ENCODE data around the gene PASK. TPM values are rescaled to one million over a fixed set of nuclear protein-coding genes. Genes with fewer than 3 reads are reported as not detected.

Gene PASK
- total RNA-seq, 1 donor from 2014 or later: 20.3 TPM

- H3F3A ChIP-seq (ENCODE audit: low read depth): no peaks in the 10 kb centered on the region
- no peaks in the 10 kb centered on the region for H3K9me3 ChIP-seq (ENCODE audit: low read depth)
- H3K4me2 ChIP-seq: no peak overlapping the region
- Mint-ChIP-seq H3K9me3 (no peaks in the 10 kb centered on the region), H3K4me3 (no peak overlapping the region), H3K27ac (no peak overlapping the region), H3K27me3 (ENCODE audit: insufficient read depth, low read depth) (peaks cover 2% of the 10 kb centered on the region), H3K4me1 (peaks cover 7% of the 10 kb centered on the region), H3K36me3 (no peaks in the 10 kb centered on the region)
- H3K27ac ChIP-seq: no peak overlapping the region
- H3K4me1 ChIP-seq: peaks cover 10% of the 10 kb centered on the region
- H4K20me1 ChIP-seq (ENCODE audit: low read depth): no peaks in the 10 kb centered on the region
- no peak overlapping the region for H2AFZ ChIP-seq (replicated peaks)
- no peaks in the 10 kb centered on the region for H3K79me2 ChIP-seq (ENCODE audit: low read depth)
- no peak for DNase-seq (ENCODE audit: low spot score)
- no peak overlapping the region for H3K9ac ChIP-seq
- no peaks in the 10 kb centered on the region for H3K27me3 ChIP-seq
- no peak overlapping the region for H3K4me3 ChIP-seq
- TF ChIP-seq EZH2 (IDR thresholded peaks at IDR 0.05) (no peak), CTCF (IDR thresholded peaks at IDR 0.05) (no peak), EZH2phosphoT487 (IDR thresholded peaks at IDR 0.05) (no peak)
- no peaks in the 10 kb centered on the region for H3K36me3 ChIP-seq
Observed at GRCh38 chr2:241189093-241189855, 40.0 kb upstream of the PASK start.

- no peaks in the 10 kb centered on the region for H3K36me3 Mint-ChIP-seq
- H3K36me3 ChIP-seq: no peaks in the 10 kb centered on the region
- no peaks in the 10 kb centered on the region for H3K9me3 ChIP-seq (ENCODE audit: low read depth)
- TF ChIP-seq EZH2 (IDR thresholded peaks at IDR 0.05) (no peak), CTCF (IDR thresholded peaks at IDR 0.05) (no peak), EZH2phosphoT487 (IDR thresholded peaks at IDR 0.05) (no peak)
- no peak within 1 kb of the TSS for H3K4me3 Mint-ChIP-seq
- no peak within 1 kb of the TSS for H3K4me3 ChIP-seq
- no peak within 1 kb of the TSS for H3K27ac ChIP-seq
- H2AFZ ChIP-seq (replicated peaks): peak within 1 kb of the TSS; percentile 54
- peaks cover 10% of the 10 kb centered on the region for H3K4me1 ChIP-seq
- peak within 1 kb of the TSS; percentile 79 for H3K27ac Mint-ChIP-seq
- no peaks in the 10 kb centered on the region for H4K20me1 ChIP-seq (ENCODE audit: low read depth)
- DNase-seq (ENCODE audit: low spot score): no peak
- peaks cover 2% of the 10 kb centered on the region for H3K27me3 Mint-ChIP-seq (ENCODE audit: insufficient read depth, low read depth)
- peaks cover 7% of the 10 kb centered on the region for H3K4me1 Mint-ChIP-seq
- no peak within 1 kb of the TSS for H3K9ac ChIP-seq
- no peak within 1 kb of the TSS for H3K4me2 ChIP-seq
- no peaks in the 10 kb centered on the region for H3K79me2 ChIP-seq (ENCODE audit: low read depth)
- H3F3A ChIP-seq (ENCODE audit: low read depth): no peaks in the 10 kb centered on the region
- no peaks in the 10 kb centered on the region for H3K27me3 ChIP-seq
- H3K9me3 Mint-ChIP-seq: no peaks in the 10 kb centered on the region
Observed at GRCh38 chr2:241188361-241189092, 39.3 kb upstream of the PASK start, which contains the start of gene ANO7. ANO7 (plus strand) TSS chr2:241188677; CDS start chr2:241190064, 1,387 bp downstream.

- Histone ChIP-seq H3K79me2 (ENCODE audit: low read depth) (no peaks in the 10 kb centered on the region), H3K9me3 (ENCODE audit: low read depth) (no peaks in the 10 kb centered on the region), H3K27me3 (no peaks in the 10 kb centered on the region), H3K4me1 (peaks cover 10% of the 10 kb centered on the region), H3K9ac (no peak overlapping the region), H3K27ac (no peak overlapping the region), H3K4me3 (no peak overlapping the region), H3F3A (ENCODE audit: low read depth) (no peaks in the 10 kb centered on the region), H2AFZ (replicated peaks) (peak overlapping the region; percentile 54), H3K4me2 (no peak overlapping the region), H3K36me3 (no peaks in the 10 kb centered on the region), H4K20me1 (ENCODE audit: low read depth) (no peaks in the 10 kb centered on the region)
- no peak for DNase-seq (ENCODE audit: low spot score)
- Mint-ChIP-seq H3K4me3 (no peak overlapping the region), H3K27ac (peak overlapping the region; percentile 79), H3K4me1 (peaks cover 7% of the 10 kb centered on the region), H3K9me3 (no peaks in the 10 kb centered on the region), H3K36me3 (no peaks in the 10 kb centered on the region), H3K27me3 (ENCODE audit: insufficient read depth, low read depth) (peaks cover 2% of the 10 kb centered on the region)
- TF ChIP-seq EZH2phosphoT487 (IDR thresholded peaks at IDR 0.05) (no peak), CTCF (IDR thresholded peaks at IDR 0.05) (no peak), EZH2 (IDR thresholded peaks at IDR 0.05) (no peak)
Observed at GRCh38 chr2:241187918-241188234, 38.6 kb upstream of the PASK start.

All from neural progenitor cell (in vitro differentiated cells).